Thyroid gland (tissue), 4 donors: ENCODE measurements around the gene CCN2. TPM values are rescaled to one million over a fixed set of nuclear protein-coding genes. Genes with fewer than 3 reads are reported as not detected.

Experiments used
- DNase-seq, 2 donors: peaks; one replicate each; pipeline ENCODE4 v3.0.0-alpha.2; 2019
- H3K27ac ChIP-seq, 3 donors: fragments of 200-600 bp; sonication (generic); 1 replicate in 2 of 3; 2 replicates in 1 of 3; pipeline ENCODE4 v1.5.1; 2016 to 2019; ENCODE audit warnings: mild to moderate bottlenecking in 1 of 3, moderate library complexity in 1 of 3
- H3K27me3 ChIP-seq: fragments of 200-600 bp; sonication (generic); one replicate; pipeline ENCODE4 v1.5.1; 2019
- H3K36me3 ChIP-seq, 2 donors: fragments of 200-600 bp; sonication (generic); one replicate each; pipeline ENCODE4 v1.5.1; 2016 to 2019
- H3K4me1 ChIP-seq, 2 donors: fragments of 200-600 bp; sonication (generic); one replicate each; pipeline ENCODE4 v1.5.1; 2017 to 2019
- H3K4me3 ChIP-seq, 3 donors: fragments of 200-600 bp; sonication (generic); replicated peaks in 1 of 3; 1 replicate in 2 of 3; 2 replicates in 1 of 3; pipeline ENCODE4 v1.5.1; 2016; ENCODE audit warnings: mild to moderate bottlenecking in 1 of 3
- H3K9me3 ChIP-seq: fragments of 200-600 bp; sonication (generic); one replicate; pipeline ENCODE4 v1.5.1; 2017
- POLR2A ChIP-seq, 2 donors: fragments of 450-650 bp; IDR thresholded peaks; one replicate each; pipeline ENCODE4 v1.6.1; 2017; ENCODE audit warnings: antibody characterized with exemption in 2 of 2, mild to moderate bottlenecking in 2 of 2, moderate library complexity in 1 of 2
- WGBS, 2 donors: methylation state at CpG; one replicate each; pipeline ENCODE4 v1.1.5; 2017; 5-methylcytosine and 5-hydroxymethylcytosine counted together
- intact Hi-C: fragments of 100-400 bp; cut with DNase I; formaldehyde crosslinking; loops from one replicate; pipeline ENCODE4 v1.15.1; 2023
- total RNA-seq, 4 donors: library from RNA; depleted of rRNA; stranded (reverse); fragments of >200 nt; gene quantifications; one replicate each; pipeline ENCODE4 v1.2.3, GENCODE V29; 2016
- TF ChIP-seq, protein P1 (sequence below), 6 experiments: fragments of 200-600 bp in 3 of 6; fragments of 450-650 bp in 3 of 6; sonication (generic) in 3 of 6; IDR thresholded peaks; one replicate each; pipeline ENCODE4 v1.5.1; 2016 to 2019; ENCODE audit warnings: antibody characterized with exemption in 6 of 6, mild to moderate bottlenecking in 2 of 6, inconsistent platforms in 1 of 6, moderate library complexity in 1 of 6

CCN2 gene
- total RNA-seq, 4 donors from 2014 or later = 40.1 to 173 (median 137) TPM

DNA sequence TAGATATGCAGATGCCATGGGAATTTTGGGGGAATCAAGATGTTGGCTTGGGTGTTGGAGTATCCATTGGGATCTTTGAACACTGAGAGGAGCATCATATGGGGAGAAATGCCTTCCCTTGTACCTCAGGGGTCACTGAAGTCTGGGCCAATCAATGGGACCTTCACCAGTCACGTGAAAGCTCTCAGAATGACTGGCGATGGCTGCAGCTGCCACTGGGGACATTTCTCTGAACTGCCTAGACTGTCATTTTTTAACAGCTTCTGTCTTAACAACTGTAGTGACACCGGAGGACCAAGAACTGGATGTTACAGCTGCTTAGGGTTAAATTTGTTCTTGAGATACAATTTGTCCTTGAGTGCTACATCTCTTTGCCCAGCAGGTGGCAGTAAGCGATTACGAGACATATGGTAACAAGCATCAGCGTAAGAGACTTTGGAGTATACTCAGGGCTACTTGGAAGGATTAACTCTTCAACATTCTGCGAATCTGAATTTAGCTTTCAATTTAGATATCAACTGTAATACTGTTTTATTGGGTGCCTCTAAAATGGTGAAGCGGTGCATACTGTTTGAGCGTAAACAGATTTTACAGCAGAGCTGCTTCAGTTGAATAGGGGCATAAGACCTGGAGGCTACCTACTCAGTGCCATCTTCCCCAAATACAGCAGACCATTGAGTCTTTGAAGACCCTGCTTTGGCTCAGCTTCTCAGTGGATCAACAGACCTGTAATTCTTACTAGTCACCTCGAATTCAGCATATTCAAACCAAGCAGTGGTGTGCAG, 36.0 kb downstream of the CCN2 start:
- WGBS, 2 donors = 29 to 31% methylated on average over 10 of the region's 10 CpGs
- no peak overlapping the region for H3K27ac ChIP-seq
- no peak overlapping the region for H3K4me3 ChIP-seq
- H3K27me3 ChIP-seq = no peaks in the 10 kb centered on the region
- DNase-seq = peak; percentile 65 to 70
- no peaks in the 10 kb centered on the region for H3K4me1 ChIP-seq
- intact Hi-C loops = loop anchor here (5.0 kb wide), 1 partner anchor 133 kb away; no protein-coding TSS in a partner anchor
- TF ChIP-seq, protein P1, sequence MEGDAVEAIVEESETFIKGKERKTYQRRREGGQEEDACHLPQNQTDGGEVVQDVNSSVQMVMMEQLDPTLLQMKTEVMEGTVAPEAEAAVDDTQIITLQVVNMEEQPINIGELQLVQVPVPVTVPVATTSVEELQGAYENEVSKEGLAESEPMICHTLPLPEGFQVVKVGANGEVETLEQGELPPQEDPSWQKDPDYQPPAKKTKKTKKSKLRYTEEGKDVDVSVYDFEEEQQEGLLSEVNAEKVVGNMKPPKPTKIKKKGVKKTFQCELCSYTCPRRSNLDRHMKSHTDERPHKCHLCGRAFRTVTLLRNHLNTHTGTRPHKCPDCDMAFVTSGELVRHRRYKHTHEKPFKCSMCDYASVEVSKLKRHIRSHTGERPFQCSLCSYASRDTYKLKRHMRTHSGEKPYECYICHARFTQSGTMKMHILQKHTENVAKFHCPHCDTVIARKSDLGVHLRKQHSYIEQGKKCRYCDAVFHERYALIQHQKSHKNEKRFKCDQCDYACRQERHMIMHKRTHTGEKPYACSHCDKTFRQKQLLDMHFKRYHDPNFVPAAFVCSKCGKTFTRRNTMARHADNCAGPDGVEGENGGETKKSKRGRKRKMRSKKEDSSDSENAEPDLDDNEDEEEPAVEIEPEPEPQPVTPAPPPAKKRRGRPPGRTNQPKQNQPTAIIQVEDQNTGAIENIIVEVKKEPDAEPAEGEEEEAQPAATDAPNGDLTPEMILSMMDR (IDR thresholded peaks at IDR 0.05) = peak; percentile 70 to 82 (median 75)
- no peak for TF ChIP-seq POLR2A (IDR thresholded peaks at IDR 0.05)
- H3K9me3 ChIP-seq = no peaks in the 10 kb centered on the region
- H3K36me3 ChIP-seq = no peaks in the 10 kb centered on the region

DNA sequence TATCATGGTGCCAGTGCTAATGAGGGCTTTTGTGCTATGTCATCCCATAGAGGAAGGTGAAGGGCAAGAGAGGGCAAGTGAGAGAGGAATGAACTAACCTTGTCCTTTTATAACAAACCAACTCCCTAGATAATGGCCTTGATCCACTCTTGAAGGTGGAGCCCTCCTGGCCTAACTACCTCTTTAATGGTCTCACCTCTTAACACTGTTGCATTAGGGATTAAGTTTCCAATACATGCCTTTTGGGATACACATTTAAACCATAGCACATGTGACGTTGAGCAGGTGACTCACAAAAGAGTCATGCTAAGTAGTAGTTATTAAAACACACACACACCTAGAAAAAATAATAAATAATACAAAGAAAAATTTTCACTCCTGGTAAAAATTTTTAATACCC, 36.9 kb downstream of the CCN2 start:
- 37 to 58% methylated on average over 1 of the region's 1 CpG for WGBS, 2 donors
- no peak overlapping the region for H3K4me3 ChIP-seq
- no peaks in the 10 kb centered on the region for H3K9me3 ChIP-seq
- H3K27ac ChIP-seq = no peak overlapping the region
- H3K27me3 ChIP-seq = no peaks in the 10 kb centered on the region
- TF ChIP-seq, protein P1 (IDR thresholded peaks at IDR 0.05) = no peak
- TF ChIP-seq POLR2A (IDR thresholded peaks at IDR 0.05) = no peak
- intact Hi-C loops = loop anchor here (5.0 kb wide), 1 partner anchor 132 kb away; no protein-coding TSS in a partner anchor
- H3K36me3 ChIP-seq = no peaks in the 10 kb centered on the region
- no peaks in the 10 kb centered on the region for H3K4me1 ChIP-seq
- no peak for DNase-seq

DNA sequence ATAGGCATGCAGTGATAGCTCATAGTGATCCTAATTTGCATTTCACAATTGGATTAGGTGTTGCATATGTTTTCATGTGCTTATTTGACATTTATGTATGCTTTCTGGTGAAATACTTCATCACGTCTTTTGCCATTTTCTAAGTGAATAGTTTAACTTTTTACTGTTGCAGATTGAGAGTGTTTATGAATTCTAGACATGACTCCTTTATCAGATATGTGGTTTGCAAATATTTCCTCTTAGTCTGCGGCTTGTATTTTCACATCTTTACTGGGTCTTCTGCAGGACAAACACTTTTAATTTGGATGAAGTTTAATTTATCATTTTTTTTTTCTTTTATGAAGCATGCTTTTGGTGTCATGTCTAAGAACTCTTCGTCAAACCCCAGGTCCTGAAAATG, 39.2 kb downstream of the CCN2 start:
- Histone ChIP-seq H3K36me3 (no peaks in the 10 kb centered on the region), H3K27me3 (no peaks in the 10 kb centered on the region), H3K4me3 (no peak overlapping the region), H3K4me1 (no peaks in the 10 kb centered on the region), H3K9me3 (no peaks in the 10 kb centered on the region), H3K27ac (no peak overlapping the region)
- WGBS, 2 donors = 75 to 86% methylated on average over 3 of the region's 3 CpGs
- DNase-seq = no peak
- intact Hi-C loops = loop anchor here (5.0 kb wide), 1 partner anchor 130 kb away; no protein-coding TSS in a partner anchor
- no peak for TF ChIP-seq POLR2A (IDR thresholded peaks at IDR 0.05)
- TF ChIP-seq, protein P1 (IDR thresholded peaks at IDR 0.05) = no peak

DNA sequence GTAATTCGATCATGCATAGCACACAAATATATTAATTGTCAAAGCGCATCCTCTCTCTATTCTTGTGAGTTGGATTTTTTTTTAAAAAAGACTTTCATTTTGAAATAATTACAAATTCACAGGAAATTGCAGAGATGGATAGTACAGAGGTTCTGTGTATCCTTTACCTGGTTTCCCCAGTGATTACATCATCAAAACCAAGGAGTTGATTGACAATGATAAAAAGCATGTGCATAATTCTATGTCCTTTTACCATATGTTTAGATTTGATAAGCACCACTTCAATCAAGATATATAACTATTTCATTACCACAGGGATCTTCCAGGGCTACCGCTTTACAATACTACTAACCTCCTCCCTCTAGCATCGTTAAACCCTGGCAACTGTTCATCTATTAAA, 40.2 kb downstream of the CCN2 start:
- no peaks in the 10 kb centered on the region for H3K9me3 ChIP-seq
- no peaks in the 10 kb centered on the region for H3K36me3 ChIP-seq
- H3K4me3 ChIP-seq = no peak overlapping the region
- H3K27ac ChIP-seq = no peak overlapping the region
- TF ChIP-seq POLR2A (IDR thresholded peaks at IDR 0.05) = no peak
- TF ChIP-seq, protein P1 (IDR thresholded peaks at IDR 0.05) = no peak
- intact Hi-C loops = loop anchor here (5.0 kb wide), 1 partner anchor 129 kb away; no protein-coding TSS in a partner anchor
- WGBS, 2 donors = 67 to 77% methylated on average over 4 of the region's 4 CpGs
- no peaks in the 10 kb centered on the region for H3K27me3 ChIP-seq
- DNase-seq = no peak
- no peaks in the 10 kb centered on the region for H3K4me1 ChIP-seq

DNA sequence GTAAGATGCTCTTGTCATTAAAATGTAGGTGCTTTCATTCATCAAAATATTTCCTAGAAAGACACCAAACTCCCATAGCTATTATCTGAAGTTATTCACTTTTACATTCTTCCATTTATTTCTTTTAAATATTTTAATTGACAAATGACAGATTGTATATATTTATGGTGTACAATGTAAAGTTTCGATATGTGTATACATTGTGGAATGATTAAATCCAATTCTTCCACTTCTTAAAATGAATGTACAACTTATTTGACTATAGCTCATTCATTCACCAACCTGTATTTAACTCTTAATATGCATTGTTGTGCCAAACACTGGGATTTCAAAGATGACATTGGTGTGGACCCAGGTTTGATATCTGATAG, 41.0 kb downstream of the CCN2 start:
- H3K27me3 ChIP-seq = no peaks in the 10 kb centered on the region
- no peak for DNase-seq
- no peaks in the 10 kb centered on the region for H3K9me3 ChIP-seq
- no peak overlapping the region for H3K4me3 ChIP-seq
- H3K36me3 ChIP-seq = no peaks in the 10 kb centered on the region
- 90 to 94% methylated on average over 1 of the region's 1 CpG for WGBS, 2 donors
- TF ChIP-seq, protein P1 (IDR thresholded peaks at IDR 0.05) = peak in 1 of 6 experiments; percentile 14
- no peak for TF ChIP-seq POLR2A (IDR thresholded peaks at IDR 0.05)
- intact Hi-C loops = loop anchor here (5.0 kb wide), 1 partner anchor 128 kb away; no protein-coding TSS in a partner anchor
- no peak overlapping the region for H3K27ac ChIP-seq
- H3K4me1 ChIP-seq = no peaks in the 10 kb centered on the region
